HepG2 (cell line): ENCODE data around the gene SLC43A1. TPM values are rescaled to one million over a fixed set of nuclear protein-coding genes. Genes with fewer than 3 reads are reported as not detected.
A peak's percentile ranks its signal among the peaks of the same experiment; 100 is the strongest.

Source experiments
- AKAP8 ChIP-seq: sonication (generic); formaldehyde crosslinking; IDR thresholded peaks from 2 replicates; pipeline ENCODE4 v1.5.1; 2020; ENCODE audit warnings: mild to moderate bottlenecking, missing genetic modification reagents
- ASH2L ChIP-seq: fragments of 300-600, 200-600 bp; sonication (generic); IDR thresholded peaks from 2 replicates; pipeline ENCODE4 v1.7.0; 2017; ENCODE audit warnings: low read depth, mild to moderate bottlenecking, moderate library complexity, mixed read lengths, low read length; ENCODE audit not compliant: insufficient read length
- CREM ChIP-seq, 2 experiments: sonication (generic) in 1 of 2; formaldehyde crosslinking in 1 of 2; IDR thresholded peaks; 2 replicates each; pipeline versions ENCODE4 v1.4.0 to v1.6.1; 2016 to 2020; ENCODE audit warnings: antibody characterized with exemption in 1 of 2, mild to moderate bottlenecking in 1 of 2, missing genetic modification reagents in 1 of 2
- FOXA3 ChIP-seq: IDR thresholded peaks from 2 replicates; pipeline ENCODE4 v1.6.1; 2016; ENCODE audit warnings: missing genetic modification reagents, missing compliant biosample characterization
- FOXJ3 ChIP-seq: sonication (generic); formaldehyde crosslinking; IDR thresholded peaks from 2 replicates; pipeline ENCODE4 v1.4.0; 2020; ENCODE audit warnings: missing genetic modification reagents, mild to moderate bottlenecking, borderline replicate concordance
- LCORL ChIP-seq, 2 experiments: fragments of 450-650 bp in 1 of 2; sonication (generic) in 1 of 2; formaldehyde crosslinking in 1 of 2; IDR thresholded peaks; 2 replicates each; pipeline versions ENCODE4 v1.5.0 to v1.6.1; 2017 to 2020; ENCODE audit warnings: antibody characterized with exemption in 1 of 2, missing genetic modification reagents in 1 of 2
- MBD4 ChIP-seq: IDR thresholded peaks from 2 replicates; pipeline ENCODE4 v1.6.1; 2012; ENCODE audit warnings: low read length, inconsistent platforms, borderline replicate concordance
- MIXL1 ChIP-seq: IDR thresholded peaks from 2 replicates; pipeline ENCODE4 v1.6.1; 2016
- NR2F6 ChIP-seq, 2 experiments: IDR thresholded peaks; 2 replicates each; pipeline ENCODE4 v1.6.1; 2016; ENCODE audit warnings: antibody characterized with exemption in 1 of 2, mild to moderate bottlenecking in 1 of 2
- PATZ1 ChIP-seq: sonication (generic); formaldehyde crosslinking; IDR thresholded peaks from 2 replicates; pipeline ENCODE4 v1.4.0; 2020; ENCODE audit warnings: missing genetic modification reagents
- POLR2A ChIP-seq, 2 experiments: IDR thresholded peaks; 2 replicates each; pipeline ENCODE4 v1.6.1; 2011; ENCODE audit warnings: low read depth in 2 of 2, low read length in 2 of 2, mild to moderate bottlenecking in 1 of 2, moderate library complexity in 1 of 2; ENCODE audit not compliant: insufficient read depth in 1 of 2
- RARG ChIP-seq: sonication (generic); formaldehyde crosslinking; IDR thresholded peaks from 2 replicates; pipeline ENCODE4 v1.4.0; 2020; ENCODE audit warnings: low read depth, mild to moderate bottlenecking, missing genetic modification reagents
- RFX5 ChIP-seq: IDR thresholded peaks from 2 replicates; pipeline ENCODE4 v1.6.1; 2011; ENCODE audit warnings: low read depth, low read length, improper control_type of control experiment
- ZNF124 ChIP-seq: sonication (generic); formaldehyde crosslinking; IDR thresholded peaks from 2 replicates; pipeline ENCODE4 v1.4.0; 2020; ENCODE audit warnings: missing genetic modification reagents
- ZNF234 ChIP-seq: sonication (generic); formaldehyde crosslinking; conservative IDR thresholded peaks from 2 replicates; pipeline ENCODE4 v1.5.1; 2020; ENCODE audit warnings: mild to moderate bottlenecking, missing genetic modification reagents
- ZNF350 ChIP-seq: sonication (generic); formaldehyde crosslinking; IDR thresholded peaks from 2 replicates; pipeline ENCODE4 v1.4.0; 2020; ENCODE audit warnings: mild to moderate bottlenecking, low read depth, missing genetic modification reagents, borderline replicate concordance
- ZNF703 ChIP-seq: sonication (generic); formaldehyde crosslinking; IDR thresholded peaks from 2 replicates; pipeline ENCODE4 v1.5.1; 2020; ENCODE audit warnings: missing genetic modification reagents, mild to moderate bottlenecking, moderate library complexity, borderline replicate concordance
- ZNF747 ChIP-seq: sonication (generic); formaldehyde crosslinking; IDR thresholded peaks from 2 replicates; pipeline ENCODE4 v1.8.1; 2023; ENCODE audit warnings: missing genetic modification reagents, mild to moderate bottlenecking, borderline replicate concordance
- ZNF782 ChIP-seq: sonication (generic); formaldehyde crosslinking; IDR thresholded peaks from 2 replicates; pipeline ENCODE4 v1.4.0; 2020; ENCODE audit warnings: missing genetic modification reagents, mild to moderate bottlenecking, borderline replicate concordance
- polyA plus RNA-seq, 8 experiments: library from polyadenylated mRNA; depleted of rRNA in 3 of 8; stranded (reverse) in 7 of 8; unstranded in 1 of 8; fragments of >200 nt; fragmentation: Illumina TruSeq in 4 of 8; extraction: Trizol in 4 of 8; gene quantifications; 2 replicates each; pipeline versions ENCODE4 v1.2.1 to v1.2.3, GENCODE V29; 2011 to 2016; ENCODE audit warnings: low read depth in 4 of 8, missing spikeins in 1 of 8, mixed read lengths in 1 of 8; ENCODE audit not compliant: insufficient read depth in 1 of 8
- total RNA-seq, 5 experiments: library from RNA; depleted of rRNA; stranded (reverse); fragments of >200 nt; fragmentation: Illumina TruSeq; extraction: Trizol; gene quantifications; 2 replicates each; pipeline ENCODE4 v1.2.3, GENCODE V29; 2016; ENCODE audit warnings: low read depth in 1 of 5
- TF ChIP-seq, protein P1 (sequence below): sonication (generic); formaldehyde crosslinking; IDR thresholded peaks from 2 replicates; pipeline ENCODE4 v1.4.0; 2020; ENCODE audit warnings: missing genetic modification reagents
- TF ChIP-seq, protein P2 (sequence below), 2 experiments: sonication (generic) in 1 of 2; formaldehyde crosslinking in 1 of 2; IDR thresholded peaks; 2 replicates each; pipeline versions ENCODE4 v1.5.1 to v1.6.1; 2011 to 2020; ENCODE audit warnings: borderline replicate concordance in 1 of 2, low read depth in 1 of 2, low read length in 1 of 2, mild to moderate bottlenecking in 1 of 2, missing genetic modification reagents in 1 of 2, moderate library complexity in 1 of 2

The SLC43A1 gene
- total and polyA plus RNA-seq, 2 of the 13 experiments (the other 11 are each of a cell fraction or from before 2014, with no cell fraction given) = 72.3 to 87.6 TPM

- TF ChIP-seq CREM (IDR thresholded peaks at IDR 0.05) (peak; percentile 73; the same call in 1 of the 2 replicates), CREM (CRISPR knock-in tag; IDR thresholded peaks at IDR 0.05) (no peak), FOXJ3 (CRISPR knock-in tag) (peak; percentile 90; the same call in 1 of the 2 replicates), NR2F6 (IDR thresholded peaks at IDR 0.05) (peak; percentile 92), NR2F6 (CRISPR knock-in tag; IDR thresholded peaks at IDR 0.05) (peak; percentile 88), PATZ1 (CRISPR knock-in tag) (peak; percentile 32; the same call in 1 of the 2 replicates), MIXL1 (CRISPR knock-in tag) (peak; percentile 75), ZNF350 (0 out of 2 replicates have a peak, but pooled peaks have one; percentile 55), AKAP8 (CRISPR knock-in tag) (0 out of 2 replicates have a peak, but pooled peaks have one; percentile 47), ZNF782 (0 out of 2 replicates have a peak, but pooled peaks have one; percentile 36), ZNF703 (CRISPR knock-in tag) (no peak), RFX5 (no peak), FOXA3 (CRISPR knock-in tag) (peak; percentile 98), LCORL (IDR thresholded peaks at IDR 0.05) (no peak), LCORL (CRISPR knock-in tag; IDR thresholded peaks at IDR 0.05) (peak; percentile 88), ZNF234 (no peak), ASH2L (peak; percentile 84), POLR2A (IDR thresholded peaks at IDR 0.05; ENCODE audit: insufficient read depth in 1 of 2, low read depth in 2 of 2, low read length in 2 of 2) (peak; percentile 42 to 59; a peak in 3 of 4 replicates), MBD4 (peak; percentile 38; the same call in 1 of the 2 replicates), ZNF124 (peak; percentile 78; the same call in 1 of the 2 replicates), ZNF747 (CRISPR knock-in tag) (0 out of 2 replicates have a peak, but pooled peaks have one; percentile 63), RARG (CRISPR knock-in tag) (no peak)
- TF ChIP-seq, protein P1, sequence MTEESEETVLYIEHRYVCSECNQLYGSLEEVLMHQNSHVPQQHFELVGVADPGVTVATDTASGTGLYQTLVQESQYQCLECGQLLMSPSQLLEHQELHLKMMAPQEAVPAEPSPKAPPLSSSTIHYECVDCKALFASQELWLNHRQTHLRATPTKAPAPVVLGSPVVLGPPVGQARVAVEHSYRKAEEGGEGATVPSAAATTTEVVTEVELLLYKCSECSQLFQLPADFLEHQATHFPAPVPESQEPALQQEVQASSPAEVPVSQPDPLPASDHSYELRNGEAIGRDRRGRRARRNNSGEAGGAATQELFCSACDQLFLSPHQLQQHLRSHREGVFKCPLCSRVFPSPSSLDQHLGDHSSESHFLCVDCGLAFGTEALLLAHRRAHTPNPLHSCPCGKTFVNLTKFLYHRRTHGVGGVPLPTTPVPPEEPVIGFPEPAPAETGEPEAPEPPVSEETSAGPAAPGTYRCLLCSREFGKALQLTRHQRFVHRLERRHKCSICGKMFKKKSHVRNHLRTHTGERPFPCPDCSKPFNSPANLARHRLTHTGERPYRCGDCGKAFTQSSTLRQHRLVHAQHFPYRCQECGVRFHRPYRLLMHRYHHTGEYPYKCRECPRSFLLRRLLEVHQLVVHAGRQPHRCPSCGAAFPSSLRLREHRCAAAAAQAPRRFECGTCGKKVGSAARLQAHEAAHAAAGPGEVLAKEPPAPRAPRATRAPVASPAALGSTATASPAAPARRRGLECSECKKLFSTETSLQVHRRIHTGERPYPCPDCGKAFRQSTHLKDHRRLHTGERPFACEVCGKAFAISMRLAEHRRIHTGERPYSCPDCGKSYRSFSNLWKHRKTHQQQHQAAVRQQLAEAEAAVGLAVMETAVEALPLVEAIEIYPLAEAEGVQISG = peak; percentile 87
- TF ChIP-seq, protein P2, sequence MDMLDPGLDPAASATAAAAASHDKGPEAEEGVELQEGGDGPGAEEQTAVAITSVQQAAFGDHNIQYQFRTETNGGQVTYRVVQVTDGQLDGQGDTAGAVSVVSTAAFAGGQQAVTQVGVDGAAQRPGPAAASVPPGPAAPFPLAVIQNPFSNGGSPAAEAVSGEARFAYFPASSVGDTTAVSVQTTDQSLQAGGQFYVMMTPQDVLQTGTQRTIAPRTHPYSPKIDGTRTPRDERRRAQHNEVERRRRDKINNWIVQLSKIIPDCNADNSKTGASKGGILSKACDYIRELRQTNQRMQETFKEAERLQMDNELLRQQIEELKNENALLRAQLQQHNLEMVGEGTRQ (IDR thresholded peaks at IDR 0.05; ENCODE audit: low read depth, low read length) = no peak
- TF ChIP-seq, protein P2 (CRISPR knock-in tag; IDR thresholded peaks at IDR 0.05; ENCODE audit: borderline replicate concordance) = 0 out of 2 replicates have a peak, but pooled peaks have one; percentile 14
Measured at GRCh38 chr11:57453543-57454177, 61.8 kb downstream of the SLC43A1 start (continued).
